ENCODE data around the gene GUCY2D.

GUCY2D gene

DNA sequence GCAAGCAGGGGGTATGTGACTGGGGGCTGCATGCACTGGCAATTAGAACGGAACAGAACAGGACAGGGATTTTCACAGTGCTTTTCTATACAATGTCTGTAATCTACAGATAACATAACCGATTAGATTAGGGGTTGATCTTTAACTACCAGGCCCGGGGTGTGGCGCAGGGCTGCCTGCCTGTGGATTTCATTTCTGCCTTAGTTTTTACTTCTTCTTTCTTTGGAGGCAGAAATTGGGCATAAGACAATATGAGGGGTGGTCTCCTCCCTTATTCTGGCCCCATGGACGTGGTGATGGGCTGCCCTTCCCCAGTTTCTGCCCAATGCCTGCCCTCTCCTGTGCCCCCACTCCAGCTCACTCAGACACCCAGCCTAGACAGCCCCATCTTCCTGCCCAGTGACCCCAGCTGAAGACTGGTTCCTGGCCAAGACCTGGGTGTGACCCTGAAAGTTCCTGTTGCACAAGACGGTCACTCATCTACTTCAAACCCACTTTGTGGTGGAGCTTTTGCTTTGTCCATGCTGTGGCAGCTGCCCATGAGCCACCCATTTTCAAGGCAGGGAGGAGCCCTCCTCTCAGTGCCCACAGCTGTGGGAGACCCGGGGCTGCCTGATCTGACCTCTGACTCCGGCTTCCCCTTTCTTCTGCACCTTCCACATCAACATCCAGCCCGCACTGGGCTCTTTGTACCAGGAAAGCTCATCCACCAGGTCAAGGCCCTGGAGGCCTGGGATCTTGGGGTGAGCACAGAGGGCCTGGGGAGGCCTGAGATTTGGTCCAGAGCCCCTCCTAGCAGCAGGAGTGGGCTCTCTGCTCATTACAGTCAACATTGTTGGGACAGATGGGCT is 66.5 kb downstream of the GUCY2D start:
- no peak for DNase-seq

DNA sequence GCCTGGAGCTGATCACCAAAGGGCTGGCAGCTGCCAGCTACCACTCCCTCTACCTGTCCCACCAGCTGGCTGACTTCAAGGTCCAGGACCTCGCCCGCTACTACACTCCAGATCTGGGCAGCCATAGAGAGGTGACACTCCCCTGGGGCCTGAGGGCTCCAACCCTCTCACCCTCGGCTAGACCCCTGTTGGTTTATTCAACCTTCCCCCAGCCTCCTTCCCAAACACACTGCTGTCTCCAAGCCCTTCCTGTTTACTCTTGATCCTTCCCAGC is 67.1 kb downstream of the GUCY2D start:
- no peak for DNase-seq

All from NCI-H2107 (cell line).